ENCODE measurements around the gene KRTAP29-1.

The KRTAP29-1 gene

DNA sequence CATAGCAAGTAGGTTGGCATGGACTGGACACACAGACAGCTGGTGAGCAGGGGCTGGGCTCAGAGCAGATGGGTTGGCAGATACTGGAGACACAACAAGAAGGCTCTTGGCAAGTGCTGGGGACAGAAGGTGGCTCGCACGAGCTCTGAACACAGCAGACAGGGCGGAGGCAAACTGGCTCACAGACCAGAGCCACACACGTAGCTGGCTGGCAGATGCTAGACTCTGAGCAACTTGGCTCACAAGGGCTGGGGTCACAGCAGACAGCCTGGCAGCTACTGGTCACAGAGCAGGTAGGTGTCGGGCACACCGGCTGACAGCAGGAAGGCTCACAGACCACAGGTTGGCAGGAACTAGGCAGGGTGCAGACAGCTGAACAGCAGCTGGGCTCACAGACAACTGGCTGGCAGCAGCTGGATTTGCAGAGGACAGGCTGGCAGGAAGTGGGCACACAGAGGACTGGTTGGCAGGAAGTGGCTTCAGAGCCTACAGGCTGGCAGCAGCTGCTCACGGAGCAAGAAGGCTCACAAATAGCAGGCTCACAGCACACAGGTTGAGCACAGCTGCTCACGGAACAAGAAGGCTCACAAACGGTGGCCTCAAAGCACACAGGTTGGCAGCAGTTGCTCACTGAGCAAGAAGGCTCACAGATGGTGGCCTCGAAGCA lies 5.7 kb upstream of the KRTAP29-1 start:
- DNase-seq (ENCODE audit: low spot score), result no peak
- Histone ChIP-seq H3K4me3 (no peak overlapping the region), H3K27ac (no peak overlapping the region)
- TF ChIP-seq, protein P1, sequence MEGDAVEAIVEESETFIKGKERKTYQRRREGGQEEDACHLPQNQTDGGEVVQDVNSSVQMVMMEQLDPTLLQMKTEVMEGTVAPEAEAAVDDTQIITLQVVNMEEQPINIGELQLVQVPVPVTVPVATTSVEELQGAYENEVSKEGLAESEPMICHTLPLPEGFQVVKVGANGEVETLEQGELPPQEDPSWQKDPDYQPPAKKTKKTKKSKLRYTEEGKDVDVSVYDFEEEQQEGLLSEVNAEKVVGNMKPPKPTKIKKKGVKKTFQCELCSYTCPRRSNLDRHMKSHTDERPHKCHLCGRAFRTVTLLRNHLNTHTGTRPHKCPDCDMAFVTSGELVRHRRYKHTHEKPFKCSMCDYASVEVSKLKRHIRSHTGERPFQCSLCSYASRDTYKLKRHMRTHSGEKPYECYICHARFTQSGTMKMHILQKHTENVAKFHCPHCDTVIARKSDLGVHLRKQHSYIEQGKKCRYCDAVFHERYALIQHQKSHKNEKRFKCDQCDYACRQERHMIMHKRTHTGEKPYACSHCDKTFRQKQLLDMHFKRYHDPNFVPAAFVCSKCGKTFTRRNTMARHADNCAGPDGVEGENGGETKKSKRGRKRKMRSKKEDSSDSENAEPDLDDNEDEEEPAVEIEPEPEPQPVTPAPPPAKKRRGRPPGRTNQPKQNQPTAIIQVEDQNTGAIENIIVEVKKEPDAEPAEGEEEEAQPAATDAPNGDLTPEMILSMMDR (IDR thresholded peaks at IDR 0.05), result no peak

DNA sequence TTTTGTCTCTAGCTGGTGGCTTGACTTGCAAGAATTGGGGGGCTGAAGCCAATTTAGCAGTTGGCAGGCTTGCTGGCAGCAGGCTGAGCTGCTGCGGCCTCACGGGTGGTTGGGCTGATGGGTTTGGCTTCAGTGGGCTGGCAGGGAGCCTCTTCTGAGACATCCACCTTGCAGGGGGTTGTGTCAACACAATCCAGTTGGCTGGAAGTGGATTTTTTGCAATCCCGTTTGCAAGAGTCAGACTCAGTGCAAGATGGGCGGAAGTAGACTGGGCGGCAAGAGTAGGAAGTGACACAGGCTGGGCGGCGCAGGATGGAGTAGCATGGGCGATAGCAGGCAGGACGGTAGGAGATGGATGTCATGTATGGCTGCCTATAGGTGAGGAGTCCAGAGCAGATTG lies 5.0 kb upstream of the KRTAP29-1 start:
- H3K27ac ChIP-seq, result no peak overlapping the region
- DNase-seq (ENCODE audit: low spot score), result no peak
- no peak overlapping the region for H3K4me3 ChIP-seq
- TF ChIP-seq, protein P1 (IDR thresholded peaks at IDR 0.05), result no peak

DNA sequence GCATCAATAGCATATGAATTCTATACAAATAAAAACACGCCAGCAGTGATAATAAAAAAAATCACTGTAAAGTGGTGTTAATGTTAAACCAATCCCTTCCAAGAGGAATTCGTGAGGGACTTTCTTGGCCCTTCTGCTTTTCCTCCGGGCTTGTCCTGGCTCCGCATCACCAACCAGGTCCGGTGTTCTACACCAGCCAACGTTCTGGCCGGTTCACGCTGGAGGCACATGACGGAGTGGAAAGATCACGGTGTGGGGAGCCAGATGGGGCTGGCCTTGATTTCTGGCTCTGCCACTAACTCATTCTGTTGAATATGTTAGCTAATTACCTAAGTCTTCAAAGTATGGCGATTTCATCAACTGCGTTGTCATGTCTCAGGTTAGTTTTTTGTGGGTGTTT lies 1.4 kb upstream of the KRTAP29-1 start:
- no peak for DNase-seq (ENCODE audit: low spot score)
- Histone ChIP-seq H3K27ac (no peak overlapping the region), H3K4me3 (no peak overlapping the region)
- TF ChIP-seq, protein P1 (IDR thresholded peaks at IDR 0.05), result no peak

DNA sequence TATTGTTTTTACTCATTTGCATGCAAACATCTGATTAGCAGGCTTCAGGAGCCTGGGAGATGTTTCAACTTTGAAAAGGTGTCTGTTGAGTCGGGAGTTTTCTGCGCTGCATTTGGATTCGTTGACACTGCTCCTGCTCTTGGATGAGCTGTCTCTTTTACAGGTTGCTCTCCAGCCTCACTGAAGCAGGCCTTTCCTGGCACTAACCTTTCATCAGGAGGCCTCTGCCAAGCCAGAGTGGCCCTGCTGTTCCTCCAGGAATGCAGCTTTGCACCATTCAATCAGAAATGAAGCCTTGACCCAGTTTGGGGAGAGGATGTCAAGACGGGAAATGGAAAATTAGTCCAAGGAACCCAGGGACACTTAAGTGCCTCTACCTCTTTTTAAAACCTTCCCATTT lies 330 bp upstream of the KRTAP29-1 start:
- DNase-seq (ENCODE audit: low spot score), result no peak
- TF ChIP-seq, protein P1 (IDR thresholded peaks at IDR 0.05), result no peak
- Histone ChIP-seq H3K4me3 (no peak overlapping the region), H3K27ac (no peak overlapping the region)

DNA sequence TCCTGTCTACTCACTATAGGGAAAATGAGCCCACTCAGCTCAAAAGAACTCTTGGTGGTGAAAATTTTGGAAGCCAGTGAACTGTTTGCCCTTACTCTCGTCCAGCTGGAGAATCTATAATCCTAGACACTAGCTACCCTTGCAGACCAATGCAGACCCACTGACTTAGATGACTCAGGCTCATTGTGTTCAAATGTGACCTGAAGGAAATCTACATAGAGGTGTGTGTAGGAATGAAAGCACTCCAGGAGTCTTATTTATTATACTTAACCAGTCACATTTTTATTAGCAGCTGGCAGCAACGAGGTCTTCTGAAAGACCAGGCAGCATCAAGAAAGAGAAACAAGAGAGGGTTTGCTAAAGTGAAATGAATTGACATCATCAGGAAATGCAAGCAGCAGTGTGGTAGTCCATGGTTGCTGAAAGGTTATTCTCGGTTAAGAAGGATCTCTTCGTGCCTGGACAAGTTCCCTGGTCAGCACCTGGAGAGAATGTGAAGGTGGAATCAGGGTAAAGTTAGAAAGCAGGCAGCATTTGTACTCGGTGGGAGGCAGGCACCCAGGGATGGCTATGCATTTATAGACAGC lies 1.4 kb downstream of the KRTAP29-1 start:
- no peak for DNase-seq (ENCODE audit: low spot score)
- Histone ChIP-seq H3K27ac (no peak overlapping the region), H3K4me3 (no peak overlapping the region)
- TF ChIP-seq, protein P1 (IDR thresholded peaks at IDR 0.05), result no peak

DNA sequence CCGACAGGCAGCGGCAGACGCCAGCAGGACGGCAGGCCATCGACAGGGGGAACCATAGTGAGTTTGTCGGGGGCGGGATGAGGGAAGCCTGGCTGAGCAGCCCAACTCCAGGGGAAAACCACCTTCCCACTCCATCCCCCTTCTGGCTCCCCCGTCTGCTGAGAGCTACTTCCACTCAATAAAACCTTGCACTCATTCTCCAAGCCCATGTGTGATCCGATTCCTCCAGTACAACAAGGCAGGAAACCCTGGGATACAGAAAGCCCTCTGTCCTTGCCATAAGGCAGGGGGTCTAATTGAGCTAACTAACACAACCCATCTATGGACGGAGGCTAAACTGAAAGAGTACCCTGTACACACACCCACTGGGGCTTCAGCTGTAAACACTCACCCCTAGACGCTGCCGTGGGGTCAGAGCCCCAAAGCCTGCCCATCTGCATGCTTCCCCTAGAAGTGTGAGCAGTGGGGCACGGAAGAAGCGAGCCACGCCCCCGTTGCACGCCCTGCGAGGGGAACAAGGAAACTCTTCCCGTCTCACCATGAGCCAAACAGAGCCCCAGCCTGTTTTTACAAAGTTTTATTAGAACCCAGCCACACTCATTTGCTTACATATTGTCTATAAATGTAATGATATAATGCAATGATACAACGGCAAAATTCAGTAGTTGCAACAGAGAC lies 4.1 kb downstream of the KRTAP29-1 start:
- no peak overlapping the region for H3K4me3 ChIP-seq
- H3K27ac ChIP-seq, result no peak overlapping the region
- TF ChIP-seq, protein P1 (IDR thresholded peaks at IDR 0.05), result no peak
- no peak for DNase-seq (ENCODE audit: low spot score)

DNA sequence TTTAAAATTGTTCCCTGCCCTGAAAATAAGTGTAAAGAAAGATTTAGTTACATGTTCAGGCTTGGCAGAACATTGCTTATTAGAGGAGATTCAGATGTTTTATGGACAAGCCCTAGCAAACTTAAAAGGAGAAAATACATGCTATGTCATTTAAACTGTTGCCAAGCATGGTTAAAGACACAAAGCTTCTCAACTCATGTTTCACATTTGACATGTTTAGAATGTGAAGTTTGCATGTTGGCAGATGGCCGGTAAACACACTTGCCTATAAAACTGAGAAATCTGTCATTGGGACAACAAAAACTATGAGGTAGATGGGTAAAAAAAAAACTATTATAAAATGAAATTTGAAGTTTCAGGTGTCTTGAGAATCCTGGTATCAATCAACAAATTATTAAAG lies 5.8 kb downstream of the KRTAP29-1 start:
- Histone ChIP-seq H3K4me3 (no peak overlapping the region), H3K27ac (no peak overlapping the region)
- no peak for DNase-seq (ENCODE audit: low spot score)
- TF ChIP-seq, protein P1 (IDR thresholded peaks at IDR 0.05), result no peak
